ENCODE data around the gene FJX1. TPM values are rescaled to one million over a fixed set of nuclear protein-coding genes. Genes with fewer than 3 reads are reported as not detected.

Gene FJX1, protein sequence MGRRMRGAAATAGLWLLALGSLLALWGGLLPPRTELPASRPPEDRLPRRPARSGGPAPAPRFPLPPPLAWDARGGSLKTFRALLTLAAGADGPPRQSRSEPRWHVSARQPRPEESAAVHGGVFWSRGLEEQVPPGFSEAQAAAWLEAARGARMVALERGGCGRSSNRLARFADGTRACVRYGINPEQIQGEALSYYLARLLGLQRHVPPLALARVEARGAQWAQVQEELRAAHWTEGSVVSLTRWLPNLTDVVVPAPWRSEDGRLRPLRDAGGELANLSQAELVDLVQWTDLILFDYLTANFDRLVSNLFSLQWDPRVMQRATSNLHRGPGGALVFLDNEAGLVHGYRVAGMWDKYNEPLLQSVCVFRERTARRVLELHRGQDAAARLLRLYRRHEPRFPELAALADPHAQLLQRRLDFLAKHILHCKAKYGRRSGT
- 10 to 100 TPM; 11.7 to 17.4 TPM for total RNA-seq
- 36.3 TPM for polyA plus RNA-seq (2013, experiment 1 of 2)
- 33.7 TPM for polyA plus RNA-seq (2013, experiment 2 of 2)
- long read RNA-seq, experiment 1, transcript FJX1-201 (1 exons, 2,450 nt): major isoform, 14 of 14 reads
- long read RNA-seq, experiment 1, partial matches to known transcripts: 0 of 14 reads
- long read RNA-seq, experiment 1, other reads (novel, unspliced or antisense): 0 of 14 reads
- long read RNA-seq, experiment 2, transcript FJX1-201 (1 exons, 2,450 nt): major isoform, 42 of 43 reads
- long read RNA-seq, experiment 2, partial matches to known transcripts: 0 of 43 reads
- long read RNA-seq, experiment 2, other reads (novel, unspliced or antisense): 1 of 43 reads
- long read RNA-seq, experiment 3, partial matches to known transcripts: 0 of 1 reads
- long read RNA-seq, experiment 3, other reads (novel, unspliced or antisense): 0 of 1 reads
- long read RNA-seq, experiment 4: 0 reads

GRCh38 chr11:35617687-35618496 is at the start of gene FJX1:
Gene FJX1, plus strand, starts transcription at chr11:35618460. Its CDS starts 177 bp downstream, at chr11:35618637.
- Histone ChIP-seq H3K27ac (ENCODE audit: low read depth, low read length) (peak within 1 kb of the TSS; percentile 88), H3K9me3 (ENCODE audit: control insufficient read depth, low read length) (no peaks in the 10 kb centered on the region), H3K9ac (ENCODE audit: extremely low read depth, low read length, poor library complexity, severe bottlenecking) (peak within 1 kb of the TSS; percentile 67), H3K36me3 (ENCODE audit: control insufficient read depth, insufficient read depth, low read length) (no peaks in the 10 kb centered on the region), H3K4me1 (ENCODE audit: control insufficient read depth, insufficient read depth, low read length) (peaks cover 3% of the 10 kb centered on the region), H3K27me3 (ENCODE audit: control insufficient read depth, insufficient read depth, low read length, poor library complexity, severe bottlenecking) (peaks cover 26% of the 10 kb centered on the region), H3K4me3 (ENCODE audit: low read length) (peak within 1 kb of the TSS; percentile 85)
- TF ChIP-seq, protein P1, sequence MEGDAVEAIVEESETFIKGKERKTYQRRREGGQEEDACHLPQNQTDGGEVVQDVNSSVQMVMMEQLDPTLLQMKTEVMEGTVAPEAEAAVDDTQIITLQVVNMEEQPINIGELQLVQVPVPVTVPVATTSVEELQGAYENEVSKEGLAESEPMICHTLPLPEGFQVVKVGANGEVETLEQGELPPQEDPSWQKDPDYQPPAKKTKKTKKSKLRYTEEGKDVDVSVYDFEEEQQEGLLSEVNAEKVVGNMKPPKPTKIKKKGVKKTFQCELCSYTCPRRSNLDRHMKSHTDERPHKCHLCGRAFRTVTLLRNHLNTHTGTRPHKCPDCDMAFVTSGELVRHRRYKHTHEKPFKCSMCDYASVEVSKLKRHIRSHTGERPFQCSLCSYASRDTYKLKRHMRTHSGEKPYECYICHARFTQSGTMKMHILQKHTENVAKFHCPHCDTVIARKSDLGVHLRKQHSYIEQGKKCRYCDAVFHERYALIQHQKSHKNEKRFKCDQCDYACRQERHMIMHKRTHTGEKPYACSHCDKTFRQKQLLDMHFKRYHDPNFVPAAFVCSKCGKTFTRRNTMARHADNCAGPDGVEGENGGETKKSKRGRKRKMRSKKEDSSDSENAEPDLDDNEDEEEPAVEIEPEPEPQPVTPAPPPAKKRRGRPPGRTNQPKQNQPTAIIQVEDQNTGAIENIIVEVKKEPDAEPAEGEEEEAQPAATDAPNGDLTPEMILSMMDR (conservative IDR thresholded peaks at IDR 0.05): no peak
- H3K4me3 Mint-ChIP-seq: peak within 1 kb of the TSS; percentile 66
- H3K36me3 Mint-ChIP-seq (ENCODE audit: low read depth): no peaks in the 10 kb centered on the region
- H3K4me1 Mint-ChIP-seq: peaks cover 6% of the 10 kb centered on the region
- H3K27ac Mint-ChIP-seq: peak within 1 kb of the TSS; percentile 58
- peaks cover 1% of the 10 kb centered on the region for H3K9me3 Mint-ChIP-seq
- WGBS, 2 experiments (ENCODE audit: insufficient coverage in 1 of 2, insufficient read length in 1 of 2): 1 to 2% methylated on average over 21 to 47 of the region's 57 CpGs
- DNase-seq: peak; percentile 92
- peaks cover 61% of the 10 kb centered on the region for H3K27me3 Mint-ChIP-seq (ENCODE audit: insufficient read depth)

GRCh38 chr11:35571696-35572095 is 46.6 kb upstream of the FJX1 start:
- no peak overlapping the region for H3K27ac Mint-ChIP-seq
- TF ChIP-seq, protein P1 (conservative IDR thresholded peaks at IDR 0.05): no peak
- Histone ChIP-seq H3K27me3 (ENCODE audit: control insufficient read depth, insufficient read depth, low read length, poor library complexity, severe bottlenecking) (no peaks in the 10 kb centered on the region), H3K36me3 (ENCODE audit: control insufficient read depth, insufficient read depth, low read length) (no peaks in the 10 kb centered on the region), H3K4me3 (ENCODE audit: low read length) (no peak overlapping the region), H3K9me3 (ENCODE audit: control insufficient read depth, low read length) (peaks cover 39% of the 10 kb centered on the region), H3K9ac (ENCODE audit: extremely low read depth, low read length, poor library complexity, severe bottlenecking) (no peak overlapping the region), H3K4me1 (ENCODE audit: control insufficient read depth, insufficient read depth, low read length) (no peaks in the 10 kb centered on the region), H3K27ac (ENCODE audit: low read depth, low read length) (no peak overlapping the region)
- H3K4me3 Mint-ChIP-seq: no peak overlapping the region
- H3K27me3 Mint-ChIP-seq (ENCODE audit: insufficient read depth): peaks cover 6% of the 10 kb centered on the region
- peaks cover 10% of the 10 kb centered on the region for H3K9me3 Mint-ChIP-seq
- WGBS, 2 experiments (ENCODE audit: insufficient coverage in 1 of 2, insufficient read length in 1 of 2): 97 to 100% methylated on average over 1 to 3 of the region's 3 CpGs
- no peak for DNase-seq
- peaks cover 13% of the 10 kb centered on the region for H3K4me1 Mint-ChIP-seq
- no peaks in the 10 kb centered on the region for H3K36me3 Mint-ChIP-seq (ENCODE audit: low read depth)
